Measurements from ENCODE around the gene CRELD2.

Gene CRELD2

DNA sequence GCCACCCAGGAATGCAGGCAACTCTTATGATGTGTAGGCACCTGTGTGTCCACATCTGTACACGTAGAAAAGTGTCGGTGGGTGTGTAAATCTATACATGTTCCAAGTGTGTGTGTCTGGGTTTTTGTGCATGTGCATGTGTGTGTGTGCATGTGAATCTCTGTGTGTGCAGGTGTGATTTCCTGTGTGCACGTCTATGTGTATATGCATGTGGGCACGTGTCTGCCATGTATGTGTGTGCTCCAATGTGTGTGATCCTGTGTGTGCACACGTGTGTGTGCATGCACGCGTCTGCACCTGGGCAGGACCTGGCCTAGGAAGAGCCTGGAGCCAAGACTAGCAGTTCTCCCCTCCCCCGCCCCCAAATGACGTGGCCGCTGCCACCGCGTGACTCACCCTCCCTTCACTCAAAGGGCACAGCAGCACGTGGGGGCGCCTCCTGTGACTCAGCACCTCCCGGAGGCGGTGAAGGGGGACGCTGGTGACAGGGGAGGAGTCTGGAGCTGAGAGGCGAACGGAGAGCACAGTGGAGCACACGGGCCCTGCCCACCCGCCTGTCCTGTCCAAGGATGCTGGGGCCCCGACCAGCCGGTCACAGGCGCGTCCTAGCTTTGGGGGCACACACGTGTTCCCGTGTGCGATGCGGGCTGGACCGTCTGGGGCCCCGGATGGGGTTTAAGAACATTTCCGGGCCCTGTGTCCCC is 52.2 kb downstream of the CRELD2 start:
- DNase-seq = peak in 2 of 3 experiments; percentile 83 to 91

DNA sequence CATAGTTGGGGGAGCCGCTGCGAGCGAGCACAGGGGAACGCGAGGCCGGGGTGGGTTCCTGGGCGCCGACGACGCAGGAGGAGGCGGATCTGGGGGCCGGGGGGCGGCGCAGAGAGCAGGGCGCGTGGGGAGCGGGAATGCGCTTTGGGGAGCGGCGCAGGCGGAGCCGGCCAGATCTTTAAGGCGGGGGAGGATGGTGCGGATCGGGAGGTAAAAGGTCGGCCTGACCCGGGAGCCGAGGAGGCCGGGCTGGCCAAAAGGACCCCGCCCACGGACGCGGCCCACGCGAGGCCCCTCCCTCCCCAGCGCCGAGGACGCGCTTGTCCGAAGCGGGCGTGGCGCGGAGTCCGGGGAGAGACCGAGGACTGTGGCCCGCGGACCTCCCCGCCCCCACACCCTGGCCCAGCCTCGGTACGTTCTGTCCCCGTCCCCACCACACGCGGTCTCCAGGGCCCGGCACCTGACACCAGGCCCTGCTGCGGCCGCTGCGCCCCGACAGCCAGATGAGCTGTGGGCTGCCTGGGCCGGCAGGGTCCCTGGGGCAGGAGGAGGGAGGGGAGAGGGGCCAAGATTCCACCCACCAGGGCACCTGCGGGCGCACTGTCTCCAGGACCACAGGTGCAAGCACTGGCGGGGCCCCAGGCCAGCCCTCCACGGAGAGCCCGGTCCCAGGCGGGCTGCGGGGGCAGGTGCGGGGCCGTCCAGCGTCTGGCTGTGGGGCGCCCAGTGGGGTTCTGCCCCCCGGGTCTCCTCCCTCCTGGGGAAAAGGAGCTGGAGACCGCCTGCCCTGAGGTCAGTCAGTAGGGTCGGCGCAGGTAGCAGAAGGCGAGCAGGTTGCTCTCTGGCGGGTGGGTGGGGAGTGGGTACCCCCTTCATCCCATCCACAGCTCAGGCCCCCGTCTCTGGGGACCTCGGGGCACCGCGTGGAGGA is 53.1 kb downstream of the CRELD2 start:
- peak in 2 of 3 experiments; percentile 41 to 59 for DNase-seq

DNA sequence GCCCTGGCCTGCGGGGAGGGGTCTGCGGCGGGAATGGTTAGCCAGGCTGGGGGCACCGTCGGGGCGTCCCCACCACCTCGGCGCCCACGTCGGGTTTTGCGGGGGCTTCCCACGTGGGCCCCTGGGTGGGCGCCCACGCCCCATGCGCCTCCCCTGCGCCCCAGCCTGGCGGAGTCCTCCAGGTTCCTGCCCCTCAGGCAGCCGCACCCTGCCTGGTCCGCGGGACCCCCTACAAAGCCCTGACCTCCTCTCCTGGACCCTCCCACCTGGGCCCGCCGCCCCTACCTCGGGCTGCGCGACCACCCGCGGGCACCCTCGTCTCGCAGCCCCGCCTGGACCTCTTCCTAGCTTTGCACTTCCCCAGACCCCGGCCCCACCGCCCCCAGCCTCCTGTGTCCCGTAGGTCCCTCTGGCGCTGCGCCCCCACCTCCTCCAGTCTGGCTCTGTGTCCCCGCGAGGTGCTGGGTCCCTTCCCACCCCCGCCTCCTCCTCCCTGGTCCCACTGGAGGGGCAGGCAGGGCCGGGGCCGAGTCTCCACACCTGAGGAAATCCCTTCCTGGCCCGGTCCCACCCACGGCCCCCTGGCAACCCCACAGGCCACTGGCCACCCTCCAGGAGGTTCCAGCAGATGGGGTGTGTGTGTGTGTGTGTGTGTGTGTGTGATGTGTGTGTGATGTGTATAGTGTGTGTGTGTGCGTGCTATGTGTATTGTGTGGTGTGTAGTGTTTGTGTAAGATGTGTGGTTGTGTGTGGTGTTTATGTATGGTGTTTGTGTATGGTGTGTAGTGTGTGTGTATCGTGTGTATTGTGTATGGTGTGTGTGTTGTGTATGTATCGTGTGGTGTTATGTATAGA is 54.0 kb downstream of the CRELD2 start:
- DNase-seq = no peak

DNA sequence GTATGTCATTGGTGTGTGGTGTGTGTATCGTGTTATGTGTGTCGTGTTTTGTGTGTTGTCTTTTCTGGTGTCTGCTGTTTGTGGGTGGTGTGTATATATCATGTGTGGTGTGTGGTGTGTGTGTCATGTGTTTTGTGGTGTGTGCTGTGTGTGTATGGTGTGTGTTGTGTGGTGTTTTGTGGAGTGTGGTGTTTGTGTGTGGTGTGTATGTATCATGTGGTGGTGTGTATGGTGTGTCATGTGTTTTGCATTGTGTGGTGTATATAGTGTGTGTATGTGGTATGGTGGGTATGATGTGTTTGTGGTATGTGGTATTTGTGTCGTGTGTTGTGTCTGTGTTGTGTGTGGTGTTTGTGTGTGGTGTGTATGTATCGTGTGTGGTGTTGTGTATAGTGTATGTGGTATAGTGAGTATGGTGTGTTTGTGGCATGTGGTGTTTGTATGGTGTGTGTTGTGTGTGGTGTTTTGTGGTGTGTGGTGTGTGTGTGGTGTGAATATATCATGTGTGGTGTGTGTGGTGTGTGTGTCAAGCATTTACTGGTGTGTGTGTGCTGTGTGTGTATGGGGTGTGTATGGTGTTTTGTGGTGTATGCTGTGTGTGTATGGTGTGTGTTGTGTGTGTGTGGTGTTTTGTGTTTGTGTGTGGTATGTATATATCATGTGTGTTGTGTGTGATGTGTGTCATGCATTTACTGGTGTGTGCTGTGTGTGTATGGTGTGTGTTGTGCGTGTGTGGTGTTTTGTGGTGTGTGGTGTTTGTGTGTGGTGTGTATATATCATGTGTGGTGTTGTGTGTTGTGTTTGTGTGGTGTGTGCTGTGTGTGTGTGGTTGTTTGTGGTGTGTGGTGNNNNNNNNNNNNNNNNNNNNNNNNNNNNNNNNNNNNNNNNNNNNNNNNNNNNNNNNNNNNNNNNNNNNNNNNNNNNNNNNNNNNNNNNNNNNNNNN is 54.9 kb downstream of the CRELD2 start:
- no peak for DNase-seq

DNA sequence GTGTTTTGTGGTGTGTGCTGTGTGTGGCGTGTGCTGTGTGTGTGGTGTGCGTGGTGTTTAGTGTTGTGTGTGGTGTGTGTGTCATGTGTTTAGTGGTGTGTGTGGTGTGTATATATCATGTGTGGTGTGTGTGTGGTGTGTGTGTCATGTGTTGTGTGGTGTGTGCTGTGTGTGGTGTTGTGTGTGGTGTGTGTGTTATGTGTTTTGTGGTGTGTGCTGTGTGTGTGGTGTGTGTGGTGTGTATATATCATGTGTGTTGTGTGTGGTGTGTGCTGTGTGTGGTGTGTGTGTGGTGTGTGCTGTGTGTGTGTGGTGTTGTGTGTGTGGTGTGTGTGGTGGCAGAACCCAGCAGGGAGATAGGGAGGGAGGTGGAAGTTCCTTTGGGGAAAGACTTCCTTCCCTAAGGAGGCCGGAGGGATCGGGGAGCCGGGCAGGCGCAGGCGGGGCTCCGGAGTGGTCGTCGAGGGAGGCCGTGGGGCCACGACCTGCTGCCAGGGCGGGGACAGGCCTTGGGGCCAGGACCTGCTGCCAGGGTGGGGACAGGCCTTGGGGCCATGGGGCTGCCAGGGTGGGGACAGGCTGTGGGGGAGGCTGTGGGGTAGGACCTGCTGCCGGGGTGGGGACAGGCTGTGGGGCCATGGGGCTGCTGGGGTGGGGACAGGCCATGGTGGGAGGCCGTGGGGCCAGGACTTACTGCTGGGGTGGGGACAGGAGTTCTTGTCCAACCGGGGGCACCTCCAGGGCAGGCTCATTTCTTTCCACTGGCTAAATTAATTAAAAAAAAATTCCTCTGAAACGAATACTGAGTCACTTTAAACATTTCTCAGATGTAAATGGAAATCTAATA is 57.3 kb downstream of the CRELD2 start:
- no peak for DNase-seq

DNA sequence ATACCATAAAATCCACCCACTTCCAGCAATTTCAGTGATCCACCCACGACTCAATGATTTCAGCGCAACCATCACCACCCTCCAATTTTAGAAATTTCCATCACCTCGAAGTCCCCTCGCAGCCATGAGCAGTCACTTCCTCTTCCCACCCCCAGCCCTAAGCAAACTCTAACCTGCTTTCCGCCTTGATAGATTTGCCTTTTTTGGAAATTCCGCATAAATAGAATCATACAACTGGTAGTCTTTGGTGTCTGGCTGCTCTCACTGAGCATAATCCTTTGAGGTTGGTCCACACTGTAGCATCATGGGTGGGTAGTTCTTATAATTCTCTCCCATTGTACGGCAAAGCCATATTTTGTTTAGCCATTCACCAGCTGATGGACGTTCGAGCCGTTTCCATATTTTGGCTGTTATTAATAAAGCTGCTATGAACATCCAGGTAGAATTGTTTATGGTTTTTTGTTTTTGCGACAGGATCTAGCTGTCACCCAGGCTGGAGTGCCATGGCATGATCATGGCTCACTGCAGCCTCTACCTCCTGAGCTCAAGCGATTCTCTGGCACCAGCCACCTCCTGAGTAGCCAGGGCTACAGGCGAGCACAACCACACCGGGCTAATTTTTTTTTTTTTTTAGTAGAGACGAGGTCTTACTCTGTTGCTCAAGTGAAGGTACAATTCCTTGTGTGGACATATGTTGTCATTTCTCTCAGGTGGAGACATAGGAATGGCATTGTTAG is 58.2 kb downstream of the CRELD2 start:
- peak in 1 of 3 experiments; percentile 2 for DNase-seq

Measured in NCI-H1417 (cell line).